Activated naive CD8-positive, alpha-beta T cell treated with anti-CD3 and anti-CD28 coated beads, Interleukin-2, amount 50 U/mL, for 24 hours (primary cell): ENCODE results near the gene GAGE2A.

ENCODE experiments used
- ATAC-seq: fragments of 150-1000 bp; cut with Tn5 transposase; one replicate; pipeline ENCODE4 v1.10.0; 2021
- DNase-seq: peaks from one replicate; pipeline ENCODE4 v3.0.0; 2021
- H3K27ac Mint-ChIP-seq: one replicate; pipeline ENCODE4 v1.8.0; 2021; ENCODE audit warnings: mild to moderate bottlenecking, mixed read lengths
- H3K27me3 Mint-ChIP-seq: one replicate; pipeline ENCODE4 v1.8.0; 2021; ENCODE audit warnings: mixed read lengths
- H3K36me3 Mint-ChIP-seq: one replicate; pipeline ENCODE4 v1.8.0; 2021; ENCODE audit warnings: low read depth, mixed read lengths
- H3K4me1 Mint-ChIP-seq: one replicate; pipeline ENCODE4 v1.8.0; 2021; ENCODE audit warnings: mixed read lengths
- H3K4me3 Mint-ChIP-seq: one replicate; pipeline ENCODE4 v1.8.0; 2021; ENCODE audit warnings: mild to moderate bottlenecking, moderate library complexity, mixed read lengths
- H3K9me3 Mint-ChIP-seq: one replicate; pipeline ENCODE4 v1.8.0; 2021; ENCODE audit warnings: mixed read lengths

Gene GAGE2A

DNA sequence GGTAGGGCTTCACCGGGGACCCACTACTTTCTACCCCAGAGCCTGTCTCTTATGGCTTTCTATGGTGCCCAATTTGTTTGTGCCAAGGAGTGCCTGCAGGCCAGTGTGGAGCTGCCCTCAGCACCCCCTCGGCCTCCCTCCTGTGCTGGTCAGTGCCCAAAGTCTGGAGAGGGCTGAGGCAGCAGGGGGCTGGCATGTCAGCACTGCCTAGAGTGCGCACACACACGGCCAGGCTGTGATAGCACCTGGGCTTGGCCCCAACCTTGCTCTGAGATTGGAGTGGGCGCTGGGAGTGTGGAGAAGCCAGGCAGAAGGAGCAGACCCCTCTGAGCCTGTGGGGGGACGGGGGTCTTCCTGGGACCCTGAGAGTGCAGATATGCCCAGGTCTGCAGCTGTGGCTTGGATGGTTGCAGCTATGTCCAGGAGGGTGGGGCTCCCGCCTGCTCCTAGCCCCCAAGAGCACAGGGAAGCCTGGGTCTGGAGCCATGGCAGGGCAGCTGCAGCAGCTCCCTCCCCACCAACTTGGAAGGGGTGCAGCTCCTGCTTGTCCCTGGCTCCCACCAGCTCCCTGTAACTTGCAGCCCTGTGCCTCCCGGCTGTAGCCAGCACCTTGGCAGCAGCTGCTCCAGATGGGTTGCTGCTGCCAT, 55.8 kb downstream of the GAGE2A start:
- Mint-ChIP-seq H3K4me1 (no peaks in the 10 kb centered on the region), H3K36me3 (no peaks in the 10 kb centered on the region), H3K27me3 (no peaks in the 10 kb centered on the region), H3K4me3 (no peak overlapping the region), H3K27ac (no peak overlapping the region), H3K9me3 (no peaks in the 10 kb centered on the region)
- ATAC-seq (no peak), DNase-seq (no peak)
